ENCODE data around the gene FUCA1.
"Not testable (repeated sequence)": the region's sequence is repeated elsewhere in the genome, so short reads cannot be mapped to it uniquely, and the experiment has no call there.

The FUCA1 gene

GRCh38 chr1:23902321-23903278, 34.5 kb upstream of the FUCA1 start:
- ATAC-seq = no peak
- TF ChIP-seq ISL1 (CRISPR knock-in tag; IDR thresholded peaks at IDR 0.05) (no peak), ZNF565 (CRISPR knock-in tag; conservative IDR thresholded peaks at IDR 0.05; ENCODE audit: low read depth) (no peak), CSDC2 (CRISPR knock-in tag; IDR thresholded peaks at IDR 0.05) (no peak), GLIS3 (CRISPR knock-in tag; IDR thresholded peaks at IDR 0.05) (no peak), RARB (CRISPR knock-in tag; IDR thresholded peaks at IDR 0.05) (no peak), ZFP30 (CRISPR knock-in tag; IDR thresholded peaks at IDR 0.05) (no peak), ZC3H10 (CRISPR knock-in tag; IDR thresholded peaks at IDR 0.05) (no peak), SNAI2 (CRISPR knock-in tag; IDR thresholded peaks at IDR 0.05) (no peak), TCF4 (CRISPR knock-in tag; IDR thresholded peaks at IDR 0.05; ENCODE audit: borderline replicate concordance) (no peak), CREB5 (CRISPR knock-in tag; IDR thresholded peaks at IDR 0.05; ENCODE audit: low read depth) (no peak), ESRRG (CRISPR knock-in tag; IDR thresholded peaks at IDR 0.05) (no peak), OSR1 (CRISPR knock-in tag; IDR thresholded peaks at IDR 0.05) (no peak), PATZ1 (CRISPR knock-in tag; IDR thresholded peaks at IDR 0.05; ENCODE audit: borderline replicate concordance) (no peak), ZNF70 (CRISPR knock-in tag; IDR thresholded peaks at IDR 0.05) (no peak), ZFP3 (CRISPR knock-in tag; IDR thresholded peaks at IDR 0.05) (no peak), BACH2 (CRISPR knock-in tag; IDR thresholded peaks at IDR 0.05; ENCODE audit: borderline replicate concordance) (no peak), ARNTL (CRISPR knock-in tag; IDR thresholded peaks at IDR 0.05; ENCODE audit: borderline replicate concordance, low read depth) (no peak)

GRCh38 chr1:23900017-23900416, 31.9 kb upstream of the FUCA1 start:
- not testable (repeated sequence) for ATAC-seq

GRCh38 chr1:23899070-23899469, 31.0 kb upstream of the FUCA1 start:
- TF ChIP-seq PPARA (CRISPR knock-in tag; IDR thresholded peaks at IDR 0.05; ENCODE audit: borderline replicate concordance) (no peak), ZC3H10 (CRISPR knock-in tag; IDR thresholded peaks at IDR 0.05) (no peak), CSDC2 (CRISPR knock-in tag; IDR thresholded peaks at IDR 0.05) (no peak), RARB (CRISPR knock-in tag; IDR thresholded peaks at IDR 0.05) (no peak), ZFP30 (CRISPR knock-in tag; IDR thresholded peaks at IDR 0.05) (no peak), TCF4 (CRISPR knock-in tag; IDR thresholded peaks at IDR 0.05; ENCODE audit: borderline replicate concordance) (no peak), CSRNP3 (CRISPR knock-in tag; IDR thresholded peaks at IDR 0.05) (no peak), OSR1 (CRISPR knock-in tag; IDR thresholded peaks at IDR 0.05) (no peak), ZNF565 (CRISPR knock-in tag; conservative IDR thresholded peaks at IDR 0.05; ENCODE audit: low read depth) (no peak), TSHZ2 (CRISPR knock-in tag; IDR thresholded peaks at IDR 0.05) (no peak)
- ATAC-seq = no peak

GRCh38 chr1:23897083-23897482, 29.0 kb upstream of the FUCA1 start:
- ATAC-seq = no peak
- TF ChIP-seq ZNF565 (CRISPR knock-in tag; conservative IDR thresholded peaks at IDR 0.05; ENCODE audit: low read depth) = no peak
- no peak for TF ChIP-seq SNAI2 (CRISPR knock-in tag; IDR thresholded peaks at IDR 0.05)
- TF ChIP-seq ISL1 (CRISPR knock-in tag; IDR thresholded peaks at IDR 0.05) = no peak
- no peak for TF ChIP-seq TSHZ2 (CRISPR knock-in tag; IDR thresholded peaks at IDR 0.05)
- no peak for TF ChIP-seq CSDC2 (CRISPR knock-in tag; IDR thresholded peaks at IDR 0.05)
- TF ChIP-seq TOX (CRISPR knock-in tag; IDR thresholded peaks at IDR 0.05; ENCODE audit: borderline replicate concordance) = no peak
- TF ChIP-seq ZFP3 (CRISPR knock-in tag; IDR thresholded peaks at IDR 0.05) = no peak
- TF ChIP-seq PATZ1 (CRISPR knock-in tag; IDR thresholded peaks at IDR 0.05; ENCODE audit: borderline replicate concordance) = no peak
